ENCODE results near the gene FARS2.

DNA sequence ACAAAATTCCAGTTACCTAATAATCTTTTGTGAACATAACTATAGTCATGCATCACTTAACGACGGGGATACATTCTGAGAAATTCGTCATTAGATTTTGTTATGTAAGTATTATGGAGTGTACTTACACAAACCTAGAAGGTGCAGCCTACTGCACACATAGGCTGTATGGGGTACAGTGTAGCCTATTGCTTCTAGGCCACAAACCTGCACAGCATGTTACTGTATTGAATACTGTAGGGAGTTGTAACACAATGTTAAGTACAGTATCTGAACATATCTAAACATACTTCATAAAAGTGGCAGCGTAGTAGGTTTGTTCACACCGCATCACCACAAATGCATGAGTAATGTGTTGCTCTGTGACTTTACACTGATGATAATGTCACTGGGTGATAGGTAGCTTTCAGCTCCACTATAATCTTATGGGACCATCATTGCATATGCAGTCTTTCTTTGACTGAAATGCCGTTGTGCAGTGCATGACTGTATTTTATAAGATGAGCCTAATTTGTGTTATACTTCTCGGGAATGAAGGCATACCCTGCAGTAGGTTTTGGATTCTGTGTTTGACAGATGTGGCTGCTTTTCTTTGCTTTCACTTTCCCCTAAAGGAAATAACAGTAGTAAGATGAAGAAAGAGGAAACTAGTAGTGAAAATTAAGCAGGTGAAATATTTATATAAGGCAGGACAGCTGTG is 365.6 kb downstream of the FARS2 start:
- TF ChIP-seq, protein P1, sequence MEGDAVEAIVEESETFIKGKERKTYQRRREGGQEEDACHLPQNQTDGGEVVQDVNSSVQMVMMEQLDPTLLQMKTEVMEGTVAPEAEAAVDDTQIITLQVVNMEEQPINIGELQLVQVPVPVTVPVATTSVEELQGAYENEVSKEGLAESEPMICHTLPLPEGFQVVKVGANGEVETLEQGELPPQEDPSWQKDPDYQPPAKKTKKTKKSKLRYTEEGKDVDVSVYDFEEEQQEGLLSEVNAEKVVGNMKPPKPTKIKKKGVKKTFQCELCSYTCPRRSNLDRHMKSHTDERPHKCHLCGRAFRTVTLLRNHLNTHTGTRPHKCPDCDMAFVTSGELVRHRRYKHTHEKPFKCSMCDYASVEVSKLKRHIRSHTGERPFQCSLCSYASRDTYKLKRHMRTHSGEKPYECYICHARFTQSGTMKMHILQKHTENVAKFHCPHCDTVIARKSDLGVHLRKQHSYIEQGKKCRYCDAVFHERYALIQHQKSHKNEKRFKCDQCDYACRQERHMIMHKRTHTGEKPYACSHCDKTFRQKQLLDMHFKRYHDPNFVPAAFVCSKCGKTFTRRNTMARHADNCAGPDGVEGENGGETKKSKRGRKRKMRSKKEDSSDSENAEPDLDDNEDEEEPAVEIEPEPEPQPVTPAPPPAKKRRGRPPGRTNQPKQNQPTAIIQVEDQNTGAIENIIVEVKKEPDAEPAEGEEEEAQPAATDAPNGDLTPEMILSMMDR (IDR thresholded peaks at IDR 0.05; ENCODE audit: low read depth, low read length): no peak
- no peak for TF ChIP-seq EZH2phosphoT487 (IDR thresholded peaks at IDR 0.05; ENCODE audit: low read depth)

All from OCI-LY3 (cell line).